Left lung (tissue), 10 donors: ENCODE measurements around the gene PASK. TPM values are rescaled to one million over a fixed set of nuclear protein-coding genes. Genes with fewer than 3 reads are reported as not detected.

ENCODE experiments used
- ATAC-seq: fragments of 200-7000 bp; cut with Tn5 transposase; one replicate; pipeline ENCODE4 v1.9.1; 2020; ENCODE audit warnings: moderate library complexity
- DNase-seq, 4 donors: peaks; one replicate each; pipeline ENCODE4 v3.0.0-alpha.2; 2013 to 2020
- H3K27ac ChIP-seq, 2 donors: fragments of 200-600 bp; sonication (generic) in 1 of 2; one replicate each; pipeline versions ENCODE4 v1.5.0 to v1.8.0; 2020 to 2021
- H3K27me3 ChIP-seq, 2 donors: fragments of 200-600 bp; sonication (generic) in 1 of 2; one replicate each; pipeline versions ENCODE4 v1.5.0 to v1.8.0; 2020 to 2021
- H3K36me3 ChIP-seq, 2 donors: fragments of 200-600 bp; sonication (generic) in 1 of 2; one replicate each; pipeline versions ENCODE4 v1.5.0 to v1.8.0; 2020 to 2021
- H3K4me1 ChIP-seq, 2 donors: fragments of 200-600 bp; one replicate each; pipeline ENCODE4 v1.8.0; 2021
- H3K4me3 ChIP-seq, 2 donors: fragments of 200-600 bp; sonication (generic) in 1 of 2; one replicate each; pipeline versions ENCODE4 v1.5.0 to v1.8.0; 2020 to 2021; ENCODE audit warnings: mild to moderate bottlenecking in 1 of 2
- H3K9me3 ChIP-seq, 2 donors: fragments of 200-600 bp; sonication (generic) in 1 of 2; one replicate each; pipeline versions ENCODE4 v1.5.0 to v1.8.0; 2020 to 2021
- CTCF ChIP-seq, 2 donors: fragments of 200-600 bp; sonication (generic) in 1 of 2; IDR thresholded peaks; one replicate each; pipeline versions ENCODE4 v1.5.0 to v1.8.0; 2021; ENCODE audit warnings: antibody characterized with exemption in 2 of 2
- intact Hi-C, 2 donors: fragments of 100-400 bp; cut with DNase I; formaldehyde crosslinking; loops; one replicate each; pipeline versions ENCODE4 v1.11.2 to v1.14.2; 2022
- polyA plus RNA-seq, 6 donors: library from polyadenylated mRNA; unstranded; fragments of 120-200 nt; gene quantifications; one replicate each; pipeline ENCODE4 v1.2.1, GENCODE V29; 2013; ENCODE audit not compliant: insufficient read length in 6 of 6
- total RNA-seq, 2 donors: library from RNA; stranded (reverse); fragmentation: NEBNext Ultra II Directional; extraction: Animal tissue kit (Norgen Biotek cat#: 25700); gene quantifications; one replicate each; pipeline ENCODE4 v1.2.1, GENCODE V29; 2021
- donor health status: DM: no; HTN: yes; CAD: no.
- donor health status: DM: no; HTN: no; CAD: no.

PASK gene
- total and polyA plus RNA-seq, 8 donors: 12.7 to 24.8 (median 21.0) TPM

- H3K4me3 ChIP-seq: no peak overlapping the region
- DNase-seq (peak in 1 of 4 donors; percentile 67), ATAC-seq (no peak)
- intact Hi-C loops: no loop called here
- H3K27ac ChIP-seq: no peak overlapping the region
- peaks cover 0 to under 1% of the 10 kb centered on the region in 2 donors for H3K4me1 ChIP-seq
- H3K9me3 ChIP-seq: no peaks in the 10 kb centered on the region
- no peaks in the 10 kb centered on the region for H3K36me3 ChIP-seq
- H3K27me3 ChIP-seq: no peaks in the 10 kb centered on the region
- TF ChIP-seq CTCF (IDR thresholded peaks at IDR 0.05): no peak
Observed at GRCh38 chr2:241195506-241196130, 46.3 kb upstream of the PASK start.

DNA sequence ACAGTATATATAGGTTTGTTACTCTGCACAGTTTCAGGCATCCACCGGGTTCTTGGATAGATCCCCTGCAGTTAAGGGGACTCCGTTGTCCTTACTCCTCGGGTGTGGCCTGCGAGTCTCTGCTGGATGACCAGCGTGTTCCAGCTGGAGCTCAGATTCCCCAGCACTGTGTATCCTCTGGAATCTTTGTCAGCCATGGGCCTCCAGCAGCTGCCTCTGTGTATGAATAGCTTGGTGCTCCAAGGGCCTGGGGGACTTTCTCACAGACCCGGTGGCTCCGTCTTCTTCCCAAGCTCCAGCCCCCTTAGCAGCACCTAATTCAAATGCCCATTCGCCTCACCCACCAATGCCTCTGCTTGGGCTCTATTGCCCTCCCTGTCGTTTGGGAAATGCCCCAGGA, 45.5 kb upstream of the PASK start:
- no peak for ATAC-seq
- no peak overlapping the region for H3K27ac ChIP-seq

DNA sequence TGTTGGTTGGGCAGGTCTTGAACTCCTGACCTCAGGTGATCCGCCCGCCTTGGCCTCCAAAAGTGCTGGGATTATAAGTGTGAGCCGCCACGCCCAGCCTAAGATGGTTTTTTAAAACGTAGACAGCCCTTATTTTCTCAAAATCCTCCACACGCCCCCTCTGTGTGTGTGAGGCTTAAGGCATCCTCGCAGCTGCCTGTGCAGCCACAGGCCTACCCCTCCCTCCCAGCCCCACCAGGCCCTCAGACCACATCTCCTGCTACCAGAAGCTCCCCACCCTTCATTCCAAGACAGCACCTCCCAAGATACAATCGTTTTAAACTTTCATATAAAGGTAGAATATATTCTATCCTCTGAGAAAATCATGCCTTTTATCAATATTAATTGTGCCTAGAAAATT, 44.0 kb upstream of the PASK start:
- no peak for ATAC-seq
- no peaks in the 10 kb centered on the region for H3K9me3 ChIP-seq
- intact Hi-C loops: no loop called here

More for the DNA sequence above, 45.5 kb upstream of the PASK start:
- intact Hi-C loops: no loop called here
- H3K4me3 ChIP-seq: no peak overlapping the region
- H3K27me3 ChIP-seq: no peaks in the 10 kb centered on the region
- no peak for TF ChIP-seq CTCF (IDR thresholded peaks at IDR 0.05)
- H3K4me1 ChIP-seq: no peaks in the 10 kb centered on the region
- no peaks in the 10 kb centered on the region for H3K36me3 ChIP-seq
- DNase-seq: peak in 1 of 4 donors; percentile 39
- H3K9me3 ChIP-seq: no peaks in the 10 kb centered on the region

DNA sequence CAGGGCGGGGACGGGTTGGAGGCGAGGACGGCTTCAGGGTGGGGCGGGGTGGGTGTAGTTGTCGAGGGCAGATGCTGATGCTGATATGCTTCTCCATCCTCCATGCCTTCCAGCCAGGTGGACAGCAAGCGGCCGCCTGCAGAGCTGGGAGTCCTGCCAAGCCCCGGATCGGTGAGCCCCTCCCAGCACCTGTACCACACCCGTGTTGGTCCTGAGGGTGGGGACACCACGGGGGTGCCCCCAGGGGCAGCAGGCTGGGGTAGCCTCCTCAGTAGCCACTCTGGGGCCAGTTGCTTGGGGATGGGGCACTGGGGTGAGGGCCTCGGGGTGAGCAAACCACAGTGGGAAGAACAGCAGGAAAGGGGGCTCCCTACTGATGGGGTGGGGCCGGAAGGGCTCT, 41.8 kb upstream of the PASK start:
- H3K36me3 ChIP-seq: no peaks in the 10 kb centered on the region
- no peaks in the 10 kb centered on the region for H3K9me3 ChIP-seq
- no peak for DNase-seq
- no peak overlapping the region for H3K27ac ChIP-seq
- ATAC-seq: no peak
- TF ChIP-seq CTCF (IDR thresholded peaks at IDR 0.05): no peak
- no peaks in the 10 kb centered on the region for H3K4me1 ChIP-seq
- intact Hi-C loops: no loop called here
- H3K4me3 ChIP-seq: no peak overlapping the region
- no peaks in the 10 kb centered on the region for H3K27me3 ChIP-seq

More for the DNA sequence above, 44.0 kb upstream of the PASK start:
- no peak overlapping the region for H3K4me3 ChIP-seq
- DNase-seq: no peak
- no peak for TF ChIP-seq CTCF (IDR thresholded peaks at IDR 0.05)
- H3K27ac ChIP-seq: no peak overlapping the region
- no peaks in the 10 kb centered on the region for H3K36me3 ChIP-seq
- no peaks in the 10 kb centered on the region for H3K27me3 ChIP-seq
- no peaks in the 10 kb centered on the region for H3K4me1 ChIP-seq

GRCh38 chr2:241190291-241190981, 41.2 kb upstream of the PASK start:
- intact Hi-C loops: no loop called here
- no peak for ATAC-seq

More at GRCh38 chr2:241190291-241190981, 41.2 kb upstream of the PASK start:
- DNase-seq: peak in 1 of 4 donors; percentile 71
- H3K27me3 ChIP-seq: no peaks in the 10 kb centered on the region
- no peaks in the 10 kb centered on the region for H3K4me1 ChIP-seq
- H3K4me3 ChIP-seq: no peak overlapping the region
- H3K27ac ChIP-seq: no peak overlapping the region
- no peaks in the 10 kb centered on the region for H3K9me3 ChIP-seq
- no peaks in the 10 kb centered on the region for H3K36me3 ChIP-seq
- TF ChIP-seq CTCF (IDR thresholded peaks at IDR 0.05): no peak
